Right cardiac atrium (tissue), 5 donors: Measurements from ENCODE around the gene ALG1L2. TPM values are rescaled to one million over a fixed set of nuclear protein-coding genes. Genes with fewer than 3 reads are reported as not detected.
A peak's percentile ranks its signal among the peaks of the same experiment; 100 is the strongest.
"Not testable (repeated sequence)": the region's sequence is repeated elsewhere in the genome, so short reads cannot be mapped to it uniquely, and the experiment has no call there.

ENCODE experiments used
- ATAC-seq, 2 donors: fragments of 200-7000 bp; cut with Tn5 transposase; one replicate each; pipeline versions ENCODE4 v1.8.0 to v1.9.1; 2020; ENCODE audit warnings: moderate library complexity in 2 of 2, mild to moderate bottlenecking in 1 of 2
- DNase-seq, 3 donors: peaks; one replicate each; pipeline ENCODE4 v3.0.0-alpha.2; 2020
- H3K27ac ChIP-seq: one replicate; pipeline ENCODE4 v1.5.1; 2013; ENCODE audit warnings: mild to moderate bottlenecking, low read length, control low read depth, moderate library complexity
- H3K27me3 ChIP-seq: one replicate; pipeline ENCODE4 v1.6.1; 2013; ENCODE audit not compliant: control insufficient read depth, insufficient read depth
- H3K4me1 ChIP-seq: one replicate; pipeline ENCODE4 v1.6.1; 2013; ENCODE audit warnings: low read length; ENCODE audit not compliant: control insufficient read depth, insufficient read depth
- H3K4me3 ChIP-seq: one replicate; pipeline ENCODE4 v1.5.1; 2013; ENCODE audit warnings: low read length, control low read depth
- H3K9me3 ChIP-seq: one replicate; pipeline ENCODE4 v1.6.1; 2013; ENCODE audit warnings: low read length; ENCODE audit not compliant: control insufficient read depth
- WGBS: extraction: QIAGEN DNeasy Blood & Tissue Kit; methylation state at CpG from one replicate; pipeline ENCODE4 v1.1.7; 2013; 5-methylcytosine and 5-hydroxymethylcytosine counted together
- intact Hi-C, 4 donors: fragments of 100-400 bp; cut with DNase I; formaldehyde crosslinking; loops; one replicate each; pipeline versions ENCODE4 v1.11.0 to v1.14.0; 2022 to 2023
- polyA plus RNA-seq: library from polyadenylated mRNA; stranded (reverse); fragments of 200-250 nt; gene quantifications from one replicate; pipeline ENCODE4 v1.2.3, GENCODE V29; 2013
- total RNA-seq, 4 donors: library from RNA; stranded (reverse); fragmentation: NEBNext Ultra II Directional; extraction: Animal tissue kit (Norgen Biotek cat#: 25700); gene quantifications; one replicate each; pipeline ENCODE4 v1.2.1, GENCODE V29; 2021
- donor health status: healthy with polysubstance abuse.
- donor health status: DM: no; HTN: yes; CAD: no.
- donor health status: DM: no; HTN: no; CAD: no.
- donor health status: DM: no; HTN: yes; CAD: no; lungs with severe emphysema.
- donor health status: DM: yes; HTN: yes; CAD: no.

ALG1L2 gene
- total and polyA plus RNA-seq, 5 donors, result 0.53 to 0.89 TPM; not detected in 3

DNA sequence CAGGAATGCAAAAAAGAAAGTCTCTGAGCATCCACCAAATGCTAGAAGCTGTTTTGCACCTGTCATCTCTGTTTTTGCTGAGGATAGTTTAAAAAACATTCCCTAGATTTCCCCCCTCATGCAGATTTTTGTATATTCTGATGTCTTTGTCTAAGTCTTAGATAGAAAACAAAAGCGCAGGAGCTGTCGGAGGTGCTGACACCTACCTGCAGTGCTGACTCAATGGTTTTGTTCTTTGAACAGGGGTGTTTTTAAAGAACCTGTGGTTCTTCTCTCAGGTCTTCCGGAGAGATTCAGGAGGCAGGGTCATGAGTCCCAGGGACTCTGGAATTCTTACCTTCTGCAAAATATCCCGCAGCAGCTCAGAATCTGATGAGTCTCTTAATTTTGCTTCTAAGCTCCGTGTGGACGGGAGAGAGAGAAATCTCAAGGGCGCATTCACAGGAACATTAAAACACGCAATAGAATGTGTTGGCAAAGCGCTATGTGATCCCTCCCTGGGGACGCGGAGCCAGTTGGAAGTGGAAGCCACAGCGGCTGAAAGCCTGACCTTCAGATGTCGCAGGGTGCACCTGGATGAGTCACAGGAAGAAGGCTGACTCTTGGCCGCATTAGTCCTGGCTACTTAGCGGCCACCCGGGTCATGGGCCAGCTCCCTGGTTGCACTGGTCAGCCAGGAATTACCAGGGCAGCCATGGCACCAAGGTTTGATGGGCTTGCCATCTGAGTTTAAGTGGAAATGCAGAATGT lies 27.4 kb downstream of the ALG1L2 start:
- H3K27ac ChIP-seq, H3K4me1 ChIP-seq, H3K4me3 ChIP-seq, ATAC-seq, H3K9me3 ChIP-seq, H3K27me3 ChIP-seq, intact Hi-C loops: not testable (repeated sequence)
- WGBS, result 77% methylated on average over 16 of the region's 16 CpGs
- peak in 1 of 3 donors; percentile 54 for DNase-seq

DNA sequence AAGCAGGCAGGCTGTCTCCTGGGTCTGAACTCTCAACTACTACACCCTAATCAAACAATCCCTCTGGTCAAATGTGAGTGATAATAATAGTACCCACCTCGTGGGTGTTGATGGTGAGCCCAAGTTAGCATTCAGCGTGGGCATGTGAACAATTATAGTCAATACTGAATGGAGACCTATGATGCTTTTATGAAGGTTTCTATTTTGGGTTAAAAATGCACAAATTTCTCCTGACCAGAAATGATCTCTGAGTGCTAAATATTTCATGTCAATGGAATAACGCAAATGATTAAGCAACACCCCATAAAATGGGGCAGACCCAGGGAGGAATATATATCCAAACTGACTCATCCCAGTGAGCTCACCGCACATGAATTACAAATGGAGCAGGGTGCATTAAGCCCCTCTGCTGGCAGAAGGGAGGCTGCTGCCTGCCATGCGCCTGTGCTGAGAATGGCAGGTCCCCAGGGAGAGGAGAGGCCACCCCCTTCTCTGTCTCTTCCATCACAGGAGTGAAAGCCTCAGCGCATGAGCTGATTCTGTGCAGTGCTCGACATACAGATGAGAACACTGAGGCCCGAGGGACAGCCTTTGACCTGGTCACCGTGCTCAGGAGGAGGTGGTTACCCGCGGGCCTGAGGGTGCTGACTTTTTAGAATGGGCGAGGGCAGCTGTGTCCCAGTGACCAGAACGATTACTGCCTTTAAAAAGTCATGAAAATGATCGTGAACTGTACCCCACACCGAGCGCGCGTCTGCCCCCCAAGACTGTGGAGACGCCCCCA lies 28.9 kb downstream of the ALG1L2 start:
- 7% methylated on average over 19 of the region's 19 CpGs for WGBS
- H3K27ac ChIP-seq, ATAC-seq, H3K9me3 ChIP-seq, H3K4me1 ChIP-seq, intact Hi-C loops, DNase-seq, H3K27me3 ChIP-seq: not testable (repeated sequence)
- H3K4me3 ChIP-seq, result peak overlapping the region; percentile 57

DNA sequence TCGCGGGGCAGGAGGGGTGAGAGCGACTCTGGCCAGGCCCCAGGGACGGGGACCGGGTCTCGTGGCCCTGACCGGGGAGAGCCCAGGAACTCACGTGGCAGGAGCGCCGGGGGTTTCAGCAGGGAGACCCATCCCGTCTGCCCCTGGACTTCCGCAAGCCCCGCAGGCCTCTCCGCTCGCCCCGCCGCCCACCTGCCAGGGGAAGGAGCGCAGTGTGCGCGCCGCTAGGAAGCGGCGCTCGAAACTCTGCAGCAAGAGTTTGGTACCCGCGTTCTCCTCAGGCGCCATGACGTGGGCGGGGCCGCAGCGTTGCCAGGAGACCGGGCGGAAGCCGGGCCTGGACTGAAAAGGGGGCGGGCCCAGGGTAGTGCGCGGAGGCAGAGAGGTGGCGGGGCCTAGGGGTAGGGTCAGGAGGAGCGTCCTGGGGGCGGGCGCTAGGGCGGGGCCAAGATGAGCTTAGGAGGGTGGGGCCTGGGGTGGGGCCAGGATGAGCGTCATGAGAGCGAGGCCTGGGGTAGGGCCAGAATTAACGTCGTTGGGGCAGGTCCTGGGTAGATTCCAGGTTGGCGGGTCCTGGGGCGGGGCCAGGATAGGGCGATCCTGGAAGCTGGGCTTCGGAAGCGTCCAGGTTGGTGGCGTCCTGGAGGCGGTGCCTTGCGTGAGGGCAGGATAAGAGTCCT lies 29.7 kb downstream of the ALG1L2 start:
- Histone ChIP-seq H3K4me3 (peak overlapping the region; percentile 57), H3K4me1 (no peaks in the 10 kb centered on the region), H3K27ac (peak overlapping the region; percentile 25), H3K9me3 (no peaks in the 10 kb centered on the region), H3K27me3 (no peaks in the 10 kb centered on the region)
- intact Hi-C loops, result no loop called here
- ATAC-seq (peak; percentile 100), DNase-seq (peak; percentile 100)
- WGBS, result under 1% methylated on average over 54 of the region's 54 CpGs

DNA sequence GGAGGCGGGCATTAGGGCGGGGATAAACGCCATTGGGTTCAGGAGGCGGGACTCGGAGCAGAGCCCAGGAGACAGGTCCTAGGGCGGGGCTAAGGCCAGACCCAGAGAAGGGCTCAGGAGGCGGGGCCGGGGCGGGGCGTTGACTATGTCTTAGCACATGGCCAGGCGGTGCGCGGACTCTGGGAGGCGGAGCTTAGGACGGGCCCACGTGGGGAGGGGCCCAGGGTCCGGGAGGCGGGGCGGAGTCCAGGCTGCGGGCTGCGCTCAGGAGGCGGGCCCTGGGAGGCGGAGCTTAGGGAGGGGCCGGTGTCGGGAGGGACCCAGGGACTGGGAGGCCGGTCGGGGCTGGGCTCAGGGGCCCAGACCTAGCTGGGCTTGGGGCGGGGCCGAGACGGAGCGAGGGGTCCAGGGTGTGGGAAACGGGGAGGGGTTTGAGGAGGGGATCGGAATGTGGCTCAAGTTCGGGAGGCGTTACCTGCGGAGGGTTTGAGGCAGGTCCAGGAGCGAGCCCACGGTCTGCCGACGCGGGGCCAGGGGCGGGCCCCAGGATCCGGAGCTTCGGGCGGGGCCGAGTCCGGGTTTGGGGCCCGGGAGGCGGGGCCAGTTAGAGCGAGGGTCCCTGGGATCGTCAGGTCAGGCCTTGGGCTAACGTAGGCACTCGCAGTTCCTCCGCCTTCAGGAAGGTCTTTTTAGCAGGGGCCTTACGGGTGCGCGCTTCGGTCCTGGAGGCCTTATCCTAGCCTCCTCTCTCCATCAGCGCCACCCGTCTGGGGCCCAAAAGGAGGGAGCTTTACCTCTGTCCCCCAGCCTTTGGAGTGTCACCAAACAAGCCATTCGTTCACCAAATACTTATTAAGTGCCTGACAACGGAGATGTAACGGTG lies 30.5 kb downstream of the ALG1L2 start:
- H3K4me1 ChIP-seq, intact Hi-C loops, H3K27me3 ChIP-seq, H3K9me3 ChIP-seq: not testable (repeated sequence)
- Histone ChIP-seq H3K4me3 (peak overlapping the region; percentile 59), H3K27ac (peak overlapping the region; percentile 73)
- ATAC-seq (peak; percentile 71 to 73), DNase-seq (peak; percentile 100)
- WGBS, result under 1% methylated on average over 63 of the region's 63 CpGs

DNA sequence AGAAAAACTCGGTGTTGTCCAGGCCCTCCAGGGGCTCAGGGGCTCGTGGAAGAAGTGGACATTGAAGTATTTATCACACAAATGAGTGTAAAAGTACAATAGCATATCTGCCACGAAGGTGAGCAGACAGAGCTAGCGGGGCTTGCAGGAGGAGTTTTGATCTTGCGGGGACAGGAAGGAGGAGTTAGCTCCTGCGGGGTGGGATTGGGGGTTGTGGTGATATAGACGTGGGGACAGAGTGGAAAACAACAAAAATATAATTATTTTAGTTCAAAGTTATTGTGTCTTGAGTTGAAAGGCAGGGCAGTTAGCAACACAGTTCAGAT lies 31.1 kb downstream of the ALG1L2 start:
- H3K9me3 ChIP-seq, intact Hi-C loops, H3K27me3 ChIP-seq, H3K4me1 ChIP-seq: not testable (repeated sequence)
- H3K4me3 ChIP-seq, result peak overlapping the region; percentile 59
- H3K27ac ChIP-seq, result peak overlapping the region; percentile 57
- DNase-seq (peak in 1 of 3 donors; percentile 47), ATAC-seq (peak in 1 of 2 donors; percentile 46)
- WGBS, result 10% methylated on average over 7 of the region's 7 CpGs

DNA sequence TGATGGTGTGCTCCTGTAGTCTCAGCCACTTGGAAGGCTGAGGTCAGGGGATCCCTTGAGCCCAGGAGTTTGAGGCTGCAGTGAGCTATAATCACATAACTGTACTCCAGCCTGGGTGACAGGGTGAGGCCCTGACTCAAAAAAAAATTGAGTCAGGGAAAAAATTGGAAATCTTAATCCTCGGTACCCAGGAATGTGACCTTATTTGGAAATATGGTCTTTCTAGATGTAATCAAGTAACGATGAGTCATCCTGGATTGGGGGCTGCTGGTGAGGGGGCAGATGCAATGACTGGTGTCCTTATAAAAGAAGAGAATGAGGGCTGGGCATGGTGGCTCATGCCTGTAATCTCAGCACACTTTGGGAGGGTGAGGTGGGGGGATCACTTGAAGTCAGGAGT lies 33.8 kb downstream of the ALG1L2 start:
- intact Hi-C loops, H3K27me3 ChIP-seq, H3K9me3 ChIP-seq, ATAC-seq, DNase-seq, H3K4me1 ChIP-seq, H3K4me3 ChIP-seq, H3K27ac ChIP-seq: not testable (repeated sequence)
- 73% methylated on average over 2 of the region's 2 CpGs for WGBS

DNA sequence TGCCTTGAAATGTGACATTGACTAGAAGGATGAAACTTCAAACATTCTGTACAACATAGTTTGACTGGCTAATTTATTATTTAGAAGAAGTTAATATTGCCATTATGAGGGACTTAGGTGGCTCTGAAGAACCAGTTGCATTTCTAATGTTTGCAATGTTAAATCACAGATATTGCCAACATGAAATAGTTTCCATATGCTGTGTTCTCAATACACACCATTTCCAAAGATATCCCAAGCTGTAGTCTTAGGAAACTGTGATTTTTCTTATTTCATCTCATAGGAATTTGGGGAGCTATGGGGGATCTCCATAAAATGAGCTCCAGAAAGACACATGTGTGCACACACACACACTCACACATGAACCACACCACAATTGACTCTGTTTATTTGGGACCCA lies 36.3 kb downstream of the ALG1L2 start:
- intact Hi-C loops, result no loop called here
- DNase-seq, result no peak
- no peak overlapping the region for H3K27ac ChIP-seq
- ATAC-seq, result no peak
- no peaks in the 10 kb centered on the region for H3K27me3 ChIP-seq
- H3K4me1 ChIP-seq, result peaks cover 1% of the 10 kb centered on the region
- H3K4me3 ChIP-seq, result no peak overlapping the region
- no peaks in the 10 kb centered on the region for H3K9me3 ChIP-seq

DNA sequence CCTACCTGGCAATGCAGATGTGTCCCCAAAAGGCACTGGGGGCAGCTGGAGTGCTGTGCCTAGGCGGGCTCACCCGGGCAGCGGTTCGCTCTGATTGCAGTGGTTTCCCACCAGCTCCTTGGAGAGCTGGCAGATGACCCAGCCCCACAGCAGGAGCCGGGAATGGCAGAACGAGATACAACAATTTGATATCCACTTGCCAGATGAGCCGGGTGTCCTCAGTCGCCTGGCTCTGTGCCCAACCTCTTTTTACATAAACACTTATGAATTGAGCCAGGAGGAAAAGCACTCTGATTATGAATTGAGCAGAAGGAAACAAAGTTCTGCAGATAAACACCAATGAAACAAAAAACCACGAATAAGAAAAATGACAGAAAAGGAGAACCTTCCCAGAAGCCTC lies 38.2 kb downstream of the ALG1L2 start:
- H3K27me3 ChIP-seq, H3K4me3 ChIP-seq, intact Hi-C loops, H3K9me3 ChIP-seq, ATAC-seq, H3K4me1 ChIP-seq, H3K27ac ChIP-seq: not testable (repeated sequence)
- DNase-seq, result peak in 2 of 3 donors; percentile 55 to 76
- 8% methylated on average over 9 of the region's 9 CpGs for WGBS

DNA sequence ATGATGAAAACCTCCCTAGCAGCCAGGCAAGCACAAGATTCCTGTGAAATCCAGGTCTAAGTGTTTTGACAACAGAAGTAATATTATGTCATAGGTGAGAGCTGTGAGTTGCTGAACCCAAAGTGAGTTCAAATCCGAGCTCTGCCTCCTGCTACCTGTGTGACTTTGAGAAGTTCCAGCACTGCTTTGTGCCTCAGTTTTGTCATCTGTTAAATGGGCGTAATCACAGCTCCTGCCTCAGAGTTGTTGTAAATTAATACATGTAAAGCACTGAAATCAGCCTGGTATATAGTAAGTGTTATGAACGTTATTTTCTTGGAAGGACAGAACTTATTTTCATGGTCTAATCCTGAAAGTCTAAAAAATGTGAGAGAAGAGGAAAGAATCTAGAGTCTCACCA lies 38.7 kb downstream of the ALG1L2 start:
- not testable (repeated sequence) for H3K27ac ChIP-seq
- WGBS, result 75% methylated on average over 3 of the region's 3 CpGs

DNA sequence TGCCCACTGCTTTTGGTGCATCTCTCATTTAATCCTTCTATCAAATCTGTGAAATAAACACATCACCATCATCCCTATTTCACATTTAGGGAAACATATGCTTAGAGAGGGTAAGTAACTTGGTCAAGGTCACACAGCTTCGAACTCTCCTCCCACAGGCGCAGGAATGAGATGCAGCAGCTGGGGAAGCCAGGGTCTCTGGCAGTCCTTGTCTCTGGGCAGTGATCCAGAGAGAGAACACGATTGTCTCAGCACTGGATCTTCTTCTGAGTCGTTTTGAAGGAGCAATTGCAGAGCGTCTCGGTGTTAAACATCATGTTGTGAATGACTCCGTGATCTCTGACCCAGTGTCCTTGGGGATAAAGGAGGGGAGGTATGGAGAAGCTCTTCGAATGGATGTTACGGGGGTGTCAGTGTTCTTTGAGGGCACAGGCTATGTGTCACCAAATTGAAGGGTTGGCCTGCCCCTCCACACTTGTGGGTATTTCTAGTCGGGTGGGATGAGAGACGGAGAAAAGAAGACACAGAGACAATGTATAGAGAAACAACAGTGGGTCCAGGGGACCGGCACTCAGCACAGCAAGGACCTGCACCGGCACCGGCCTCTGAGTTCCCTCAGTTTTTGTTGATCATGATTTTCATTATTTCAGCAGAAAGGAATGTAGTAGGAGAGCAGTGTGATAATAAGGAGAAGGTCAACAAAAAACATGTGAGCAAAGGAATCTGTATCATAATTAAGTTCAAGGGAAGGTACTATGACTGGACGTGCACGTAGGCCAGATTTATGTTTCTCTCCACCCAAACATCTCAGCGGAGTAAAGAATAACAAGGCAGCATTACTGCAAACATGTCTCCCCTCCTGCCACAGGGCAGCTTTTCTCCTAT lies 41.5 kb downstream of the ALG1L2 start:
- H3K4me3 ChIP-seq, H3K9me3 ChIP-seq, ATAC-seq, DNase-seq, H3K27ac ChIP-seq, intact Hi-C loops, H3K27me3 ChIP-seq, H3K4me1 ChIP-seq: not testable (repeated sequence)
- WGBS, result 51% methylated on average over 17 of the region's 17 CpGs

More for the DNA sequence above, 38.7 kb downstream of the ALG1L2 start:
- H3K27me3 ChIP-seq, ATAC-seq, H3K4me3 ChIP-seq, intact Hi-C loops, DNase-seq, H3K9me3 ChIP-seq, H3K4me1 ChIP-seq: not testable (repeated sequence)
